ENCODE results near the gene MTNR1A. TPM values are rescaled to one million over a fixed set of nuclear protein-coding genes. Genes with fewer than 3 reads are reported as not detected.

MTNR1A gene
- not detected for polyA plus RNA-seq (ENCODE audit: insufficient read length)

DNA sequence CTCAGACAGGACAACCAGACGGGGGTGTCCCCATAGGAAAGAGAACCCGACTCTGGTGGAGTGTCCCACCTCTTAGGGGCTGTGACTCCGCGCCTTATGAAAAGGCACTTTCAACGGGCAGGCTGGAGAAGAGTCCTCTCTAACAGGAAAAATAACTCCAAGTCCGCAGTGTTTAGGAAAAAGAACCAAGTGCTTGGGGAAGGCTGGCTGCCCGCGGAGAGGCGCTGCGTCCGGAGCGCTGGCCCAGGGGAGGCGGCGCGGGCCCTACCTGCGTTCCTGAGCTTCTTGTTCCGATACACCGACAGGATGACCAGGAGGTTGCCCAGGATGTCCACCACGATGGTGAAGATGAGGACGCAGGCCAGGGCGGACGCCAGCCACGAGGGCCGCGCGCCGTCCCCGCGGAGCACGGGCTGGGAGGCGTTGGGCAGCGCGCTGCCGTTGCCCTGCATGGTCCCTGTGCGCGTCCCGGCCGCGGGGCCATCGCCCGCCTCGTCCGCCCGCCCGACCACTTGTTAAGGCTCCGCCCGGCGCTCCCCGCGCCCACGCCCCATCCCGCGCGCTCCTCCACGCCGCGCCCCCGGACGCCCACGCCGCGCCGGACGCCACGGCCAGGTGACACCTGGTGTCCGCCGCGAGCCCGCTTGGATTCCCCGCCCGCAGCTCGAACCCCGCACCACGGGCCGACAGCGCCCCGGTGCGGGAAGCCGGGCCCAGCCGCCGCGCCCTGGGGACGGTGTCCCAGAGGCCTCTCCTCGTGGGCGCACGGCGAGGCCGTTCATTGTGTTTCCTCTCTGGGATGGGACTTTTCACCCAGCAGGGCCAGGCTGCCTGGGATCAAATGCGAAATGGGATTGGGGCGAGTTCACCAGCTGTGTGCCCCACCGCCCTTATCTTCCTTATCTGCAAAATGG lies at the start of gene MTNR1A:
Gene MTNR1A, minus strand, starts transcription at position 654 of the 914 bp plus-strand sequence. Its CDS starts 202 bp downstream, at position 452.
- no peak for DNase-seq (ENCODE audit: low read depth)

DNA sequence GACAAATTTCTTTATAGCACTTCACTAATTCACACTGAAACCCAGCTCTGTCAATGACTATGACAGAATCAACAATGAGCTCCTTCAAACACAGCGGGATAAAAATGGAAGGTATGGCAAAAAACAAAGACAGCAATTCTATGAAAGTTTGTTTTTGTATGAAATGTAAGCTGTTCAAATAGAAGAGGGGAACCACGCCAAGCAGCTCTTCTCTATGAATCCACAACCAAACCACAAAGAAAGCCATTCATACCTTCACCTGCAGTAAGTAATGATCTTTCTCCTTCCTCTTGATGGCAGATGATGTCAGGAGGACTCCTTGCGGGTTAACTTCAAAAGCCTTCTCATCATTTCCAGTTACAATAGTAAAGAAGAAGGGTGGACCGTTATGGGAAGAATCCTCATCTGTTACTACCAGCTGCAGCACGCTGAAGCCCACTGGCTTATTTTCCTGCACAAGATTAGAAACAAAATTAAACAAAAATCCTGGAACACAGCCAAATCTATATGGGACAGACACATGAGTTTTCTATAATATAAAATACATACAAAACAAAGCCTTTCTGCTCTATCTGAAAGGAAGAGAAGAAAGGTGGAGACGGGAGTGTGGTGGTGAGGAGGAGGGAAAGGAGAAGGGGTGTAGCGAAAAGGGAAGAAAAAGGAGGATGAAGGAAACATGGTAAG lies 48.9 kb upstream of the MTNR1A start:
- no peak for DNase-seq (ENCODE audit: low read depth)

DNA sequence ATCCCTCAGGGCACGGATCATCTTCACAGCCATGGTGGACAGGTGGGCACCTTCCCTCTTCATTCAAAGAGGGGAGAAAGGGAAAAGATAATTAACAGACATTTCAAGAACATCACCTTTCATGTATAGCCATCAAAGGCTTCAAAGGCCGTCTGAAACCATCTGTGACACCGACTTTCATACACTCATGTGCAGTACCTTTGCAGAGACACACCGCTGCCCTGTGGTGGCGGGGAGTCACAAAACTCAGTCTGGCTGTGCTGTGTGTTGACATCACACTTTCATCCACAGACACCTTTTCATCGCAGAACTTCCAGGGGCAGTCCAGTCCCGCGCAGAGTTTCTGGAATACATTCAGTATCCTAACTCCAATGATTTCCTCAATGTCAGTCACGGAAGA lies 47.6 kb upstream of the MTNR1A start:
- DNase-seq (ENCODE audit: low read depth): no peak

DNA sequence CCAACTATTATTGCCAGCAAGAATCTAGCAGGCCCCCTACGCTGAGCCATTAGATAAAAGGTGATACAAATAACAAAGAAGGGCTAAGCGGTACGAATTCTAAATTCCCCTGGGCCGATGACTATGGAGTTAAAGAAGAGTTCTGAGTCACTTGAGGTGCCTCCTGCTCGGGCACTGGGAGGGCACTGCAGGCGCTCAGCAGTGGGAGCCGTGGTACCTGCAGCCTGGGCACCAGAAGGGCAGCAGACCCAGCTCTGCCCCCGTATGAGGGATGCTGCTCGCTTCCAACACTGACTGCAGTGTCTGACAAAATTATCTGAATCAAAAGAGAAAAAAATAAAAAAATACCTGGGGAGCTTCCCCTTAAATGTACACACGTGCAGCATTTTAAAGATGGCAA lies 44.1 kb upstream of the MTNR1A start:
- no peak for DNase-seq (ENCODE audit: low read depth)

DNA sequence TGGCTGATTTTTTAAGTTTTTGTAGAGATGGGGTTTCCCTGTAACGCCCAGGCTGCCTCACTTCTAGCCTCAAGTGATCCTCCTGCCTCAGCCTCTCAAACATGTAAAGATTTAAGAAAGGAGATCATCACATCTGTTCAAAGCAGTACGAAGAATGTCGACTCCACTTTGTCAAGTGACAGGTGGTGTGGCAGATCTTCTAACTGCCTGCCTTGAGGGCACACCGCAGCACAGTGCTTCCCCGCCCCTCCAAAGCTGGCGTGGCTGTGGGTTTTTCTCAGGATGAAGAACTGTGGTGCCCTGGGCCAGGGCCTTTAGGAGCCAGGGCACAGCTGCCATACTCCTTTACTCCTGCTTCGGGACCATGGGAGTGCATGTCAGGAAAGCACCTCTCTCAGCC lies 43.3 kb upstream of the MTNR1A start:
- DNase-seq (ENCODE audit: low read depth): no peak

DNA sequence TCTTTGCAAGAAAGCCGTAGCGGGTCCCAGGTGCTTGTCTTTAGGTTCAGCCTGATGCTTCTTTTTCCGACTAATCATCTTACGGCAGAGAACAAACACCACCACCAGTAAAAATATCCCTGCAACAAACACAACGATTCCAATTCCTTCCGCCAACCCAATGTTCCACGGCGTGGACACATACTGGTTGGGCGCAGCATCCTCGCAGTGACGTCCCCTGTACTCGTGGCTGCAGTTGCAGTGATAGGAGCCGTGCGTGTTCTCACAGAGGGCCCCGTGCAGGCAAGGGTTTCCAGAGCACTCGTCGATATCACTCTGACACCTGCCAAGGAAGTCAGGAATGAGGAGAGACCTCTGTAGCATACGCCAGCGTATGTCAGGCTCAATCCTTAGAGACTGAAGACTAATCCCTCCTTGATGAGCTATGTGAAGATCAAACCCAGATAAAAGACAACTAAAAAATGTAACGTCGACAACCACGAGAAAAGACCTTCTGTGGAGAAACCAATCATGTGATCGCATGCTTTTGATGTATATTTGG lies 41.6 kb upstream of the MTNR1A start:
- DNase-seq (ENCODE audit: low read depth): no peak

DNA sequence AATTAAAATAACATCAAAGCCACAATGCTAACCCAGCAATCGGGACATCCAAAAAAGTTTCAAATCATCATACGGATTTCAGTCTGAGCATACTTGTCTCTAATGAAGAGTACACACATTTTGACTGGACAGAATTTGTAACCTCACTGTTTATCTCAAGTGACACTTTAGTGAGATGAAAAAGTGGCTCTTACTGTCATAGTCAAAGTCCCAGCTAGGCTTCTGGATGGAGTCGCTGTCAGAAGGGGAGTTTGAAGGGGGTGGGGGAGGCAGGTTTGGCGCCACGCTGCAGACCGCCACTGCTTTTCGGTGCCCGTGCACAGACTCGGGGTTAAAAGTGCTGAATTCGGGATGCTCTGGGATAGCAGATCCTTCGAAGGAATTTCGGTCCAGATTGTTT lies 41.0 kb upstream of the MTNR1A start:
- no peak for DNase-seq (ENCODE audit: low read depth)

DNA sequence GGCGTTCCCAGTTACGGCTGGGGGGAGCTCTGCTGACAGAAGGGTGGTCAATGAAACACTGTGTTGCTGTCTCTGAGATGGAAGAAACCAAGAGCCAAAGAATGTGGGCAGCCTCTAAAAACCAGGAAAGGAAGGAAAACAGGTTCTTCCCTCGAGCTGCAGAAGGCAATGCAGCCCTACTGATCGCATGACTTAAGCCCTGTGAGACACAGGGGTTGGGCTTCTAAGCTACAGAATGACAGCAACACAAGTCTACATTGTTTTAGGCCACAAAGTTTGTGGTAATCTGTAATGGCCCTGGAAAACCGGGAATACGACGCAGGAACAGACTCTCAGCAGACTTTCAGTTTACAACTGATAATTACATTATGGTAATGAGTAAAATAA lies 38.2 kb upstream of the MTNR1A start:
- DNase-seq (ENCODE audit: low read depth): no peak

DNA sequence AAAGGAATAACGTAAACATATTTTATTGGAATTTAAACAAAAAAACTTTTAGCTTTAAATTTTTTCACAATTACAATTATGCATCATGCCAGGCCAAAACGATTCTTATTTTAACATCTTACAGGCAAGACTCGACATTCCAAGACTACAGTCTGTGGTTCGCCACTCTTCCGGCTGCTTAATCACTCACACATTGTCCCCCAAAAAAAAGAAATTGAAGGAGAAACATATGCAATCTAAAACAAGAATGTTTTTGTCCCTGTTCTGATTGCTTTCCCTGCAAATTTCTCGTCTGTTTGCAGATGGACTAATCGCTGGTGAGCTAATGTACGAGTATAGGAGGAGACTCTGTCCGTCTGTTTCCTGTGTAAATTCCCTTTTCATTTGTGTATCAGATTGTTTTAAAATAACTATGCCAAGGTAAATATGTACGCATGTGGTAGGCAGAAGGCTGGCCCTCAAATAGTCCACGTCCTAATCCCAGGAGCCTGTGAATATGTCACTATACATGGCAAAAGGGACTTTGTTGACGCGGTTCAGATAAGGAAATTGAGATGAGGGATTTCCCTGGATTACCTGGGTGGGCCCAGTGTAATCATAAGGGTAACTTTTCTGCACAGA lies 37.7 kb upstream of the MTNR1A start:
- no peak for DNase-seq (ENCODE audit: low read depth)

DNA sequence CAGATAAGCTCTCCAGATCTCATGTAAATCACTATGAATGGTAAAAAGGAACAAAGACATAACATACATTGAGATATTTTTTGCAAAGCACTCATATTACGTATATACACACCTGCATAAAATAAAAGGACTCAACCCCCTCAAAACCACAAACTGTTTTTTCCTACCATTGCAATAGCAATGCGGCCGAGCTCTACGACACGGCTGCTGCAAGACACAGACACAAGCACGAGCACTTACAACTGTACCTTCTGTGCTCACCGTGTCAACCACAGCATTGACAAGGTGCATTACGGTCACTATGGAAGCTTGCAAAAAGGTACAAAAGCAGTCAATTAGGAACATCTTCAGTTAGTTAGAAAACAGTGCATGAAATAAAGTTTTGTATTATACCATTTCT lies 37.1 kb upstream of the MTNR1A start:
- DNase-seq (ENCODE audit: low read depth): no peak

DNA sequence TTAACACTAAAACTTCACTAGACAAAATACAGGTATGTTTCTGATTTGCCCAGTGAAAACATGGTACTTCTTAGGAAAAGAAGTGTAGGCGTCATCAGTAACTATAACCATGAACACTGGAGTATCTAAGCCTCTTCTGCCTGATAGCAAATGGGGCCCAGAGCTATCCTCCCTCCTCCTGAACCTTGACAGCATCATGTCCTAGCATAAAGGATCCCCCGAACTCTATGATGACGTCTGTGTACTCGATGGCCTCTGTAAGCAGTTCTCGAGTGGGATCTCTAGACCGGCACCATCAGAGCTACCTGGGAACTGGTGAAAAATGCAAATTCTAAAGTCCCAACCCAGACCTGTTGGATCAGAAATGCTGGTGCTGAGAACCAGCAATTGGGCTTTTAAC lies 36.3 kb upstream of the MTNR1A start:
- no peak for DNase-seq (ENCODE audit: low read depth)

DNA sequence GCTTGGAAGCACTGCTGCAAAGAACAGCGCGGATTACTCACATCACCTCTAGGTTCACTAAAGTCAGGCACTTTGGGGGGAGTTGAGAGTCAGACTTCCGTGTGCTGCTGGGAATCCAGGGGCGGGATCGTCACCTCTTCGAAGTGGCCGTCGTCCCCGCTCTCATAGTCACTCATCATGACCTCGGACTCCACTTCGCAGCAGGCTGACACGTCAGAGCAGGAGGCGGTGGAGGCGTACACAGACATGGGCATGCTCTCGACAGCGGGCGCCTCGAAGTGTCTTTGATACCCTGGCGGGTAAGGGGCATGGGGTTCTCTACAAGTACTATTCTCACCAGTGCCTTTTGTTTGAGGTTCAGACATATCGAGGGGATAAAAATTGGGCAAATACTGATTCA lies 33.1 kb upstream of the MTNR1A start:
- no peak for DNase-seq (ENCODE audit: low read depth)

DNA sequence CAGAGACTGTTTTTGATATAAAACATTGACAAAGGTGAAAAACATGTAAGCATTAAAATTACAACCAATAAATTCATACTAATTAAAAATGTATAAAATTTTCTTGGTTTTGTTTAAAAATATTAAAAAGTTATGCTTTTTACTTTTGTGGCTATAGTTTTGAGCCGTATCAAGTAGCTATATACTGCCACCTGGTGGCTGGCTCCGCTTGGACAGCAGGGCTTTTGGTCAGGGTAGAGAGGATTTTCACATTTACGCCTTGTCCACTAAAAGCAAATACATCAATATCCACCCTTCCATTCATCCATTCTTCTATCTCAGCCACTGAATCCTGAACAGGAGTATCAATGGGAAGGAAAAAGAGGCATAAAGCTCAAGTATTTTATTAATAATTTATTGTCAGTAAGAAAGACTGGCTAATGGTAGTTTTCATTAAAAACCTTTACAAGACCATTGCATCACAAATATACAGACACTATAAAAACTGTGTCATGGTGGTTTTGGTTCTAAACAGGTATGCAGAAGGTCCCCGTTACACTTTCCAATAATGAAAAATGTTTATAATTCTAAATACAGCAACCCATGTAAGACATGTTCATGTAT lies 32.1 kb upstream of the MTNR1A start:
- DNase-seq (ENCODE audit: low read depth): peak; percentile 24

DNA sequence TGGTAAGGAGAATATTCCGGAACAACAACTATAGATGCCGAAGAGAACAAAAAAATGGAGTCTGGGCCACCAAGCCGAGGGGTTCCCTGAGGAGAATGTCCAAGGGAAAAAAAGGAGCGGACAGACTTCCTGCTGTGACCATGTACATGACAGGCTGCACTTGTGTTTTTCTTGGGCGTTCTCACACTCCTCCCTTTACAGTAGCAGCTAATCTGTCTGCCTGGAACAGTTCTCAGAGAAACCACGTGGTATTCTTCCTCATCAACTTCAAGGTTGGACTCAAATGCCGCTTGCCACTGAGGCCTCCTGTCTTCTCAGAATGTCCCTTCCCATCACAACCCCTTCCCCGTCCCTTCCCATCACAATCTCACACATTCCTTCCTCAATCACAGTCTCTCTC lies 30.8 kb upstream of the MTNR1A start:
- no peak for DNase-seq (ENCODE audit: low read depth)

DNA sequence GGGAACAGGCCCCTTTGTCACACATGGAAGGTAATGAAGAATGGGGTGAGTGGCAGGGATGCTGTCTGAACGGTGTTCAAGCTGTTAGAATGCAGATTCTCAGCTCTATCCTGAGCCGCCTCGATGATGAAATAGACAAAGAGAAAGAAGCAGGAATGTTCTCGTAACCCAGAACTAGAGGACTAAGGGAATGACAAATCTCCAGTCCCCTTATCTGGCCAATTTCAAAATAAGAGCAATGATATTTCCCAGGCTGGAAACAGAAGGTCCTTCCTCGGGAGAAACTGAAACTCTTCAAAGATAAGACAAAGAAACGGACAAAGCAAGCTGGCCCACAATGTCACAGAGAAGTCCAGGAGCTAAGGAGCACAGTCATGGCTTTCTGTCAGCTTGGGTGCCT lies 29.5 kb upstream of the MTNR1A start:
- no peak for DNase-seq (ENCODE audit: low read depth)

DNA sequence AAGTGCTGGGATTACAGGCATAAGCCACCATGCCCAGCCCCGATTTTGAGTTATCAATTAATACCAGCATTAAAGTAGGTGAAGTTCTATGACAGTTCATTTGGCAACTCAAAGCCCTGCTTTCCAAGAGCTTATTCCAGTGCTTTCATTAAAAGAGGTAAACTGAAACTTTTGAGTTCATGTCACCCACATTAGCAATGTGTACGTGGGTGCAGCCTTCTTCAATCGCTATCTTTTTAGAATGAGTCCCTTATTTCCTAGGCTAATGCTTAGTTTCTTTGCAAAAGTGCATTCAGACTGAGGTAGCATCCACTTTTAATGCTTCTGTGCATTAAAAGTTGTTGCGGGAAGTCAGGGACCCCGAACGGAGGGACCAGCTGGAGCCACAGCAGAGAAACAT lies 26.1 kb upstream of the MTNR1A start:
- no peak for DNase-seq (ENCODE audit: low read depth)

DNA sequence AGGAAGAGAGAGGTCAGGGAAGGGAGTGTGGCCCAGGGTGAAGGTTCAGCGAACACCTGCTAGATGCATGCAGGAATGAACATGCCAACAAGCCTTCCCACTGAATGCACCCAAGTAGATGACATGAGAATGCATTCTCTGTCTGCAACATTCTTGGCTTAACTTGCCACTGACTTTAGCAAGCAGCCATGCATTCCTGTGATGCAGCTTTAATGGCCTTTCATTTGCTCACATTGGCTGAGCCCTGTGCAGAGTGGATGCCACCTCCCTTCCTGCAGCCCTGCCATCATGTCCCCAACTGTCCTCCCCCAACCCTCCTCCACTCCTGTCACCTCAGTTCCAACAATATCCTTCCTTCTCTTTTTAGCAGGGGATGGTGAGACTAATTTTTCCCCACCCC lies 25.3 kb upstream of the MTNR1A start:
- no peak for DNase-seq (ENCODE audit: low read depth)

DNA sequence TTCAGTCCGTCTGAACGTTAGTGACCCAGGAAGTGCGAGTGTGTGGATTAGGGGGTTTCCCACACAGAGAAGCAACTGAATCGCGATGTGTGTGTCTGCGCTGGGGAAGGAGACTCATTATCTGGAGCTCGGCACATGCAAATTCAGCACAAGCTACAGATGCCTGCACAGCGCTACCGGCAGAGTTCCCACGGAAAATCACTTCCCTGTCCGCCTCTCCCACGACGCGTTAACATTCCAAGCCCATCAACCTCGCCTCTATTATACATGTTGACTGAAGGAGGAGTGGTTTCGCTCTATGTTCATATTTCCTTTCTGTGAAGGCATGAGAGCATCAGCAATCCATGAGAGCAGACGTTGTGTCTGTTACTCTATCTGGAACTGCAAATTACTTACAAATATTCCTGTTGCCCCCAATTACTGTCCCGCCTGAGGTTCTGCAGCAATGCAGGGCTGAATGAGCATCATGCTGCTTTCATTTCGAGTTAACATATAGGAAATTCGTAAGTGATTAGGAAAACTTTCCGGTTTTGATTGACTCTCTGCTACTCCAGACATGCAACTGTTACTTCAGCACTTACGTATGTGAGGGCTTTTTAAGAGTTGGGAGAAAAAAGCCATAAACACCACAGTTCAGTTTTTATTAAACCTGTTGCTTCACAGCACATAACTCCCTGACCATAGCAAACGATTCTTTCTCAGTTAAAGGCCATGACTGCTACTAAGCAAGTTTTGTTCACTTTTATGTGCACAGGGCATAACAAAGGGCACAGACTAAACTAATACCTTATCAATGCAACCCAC lies 15.0 kb upstream of the MTNR1A start:
- DNase-seq (ENCODE audit: low read depth): no peak

DNA sequence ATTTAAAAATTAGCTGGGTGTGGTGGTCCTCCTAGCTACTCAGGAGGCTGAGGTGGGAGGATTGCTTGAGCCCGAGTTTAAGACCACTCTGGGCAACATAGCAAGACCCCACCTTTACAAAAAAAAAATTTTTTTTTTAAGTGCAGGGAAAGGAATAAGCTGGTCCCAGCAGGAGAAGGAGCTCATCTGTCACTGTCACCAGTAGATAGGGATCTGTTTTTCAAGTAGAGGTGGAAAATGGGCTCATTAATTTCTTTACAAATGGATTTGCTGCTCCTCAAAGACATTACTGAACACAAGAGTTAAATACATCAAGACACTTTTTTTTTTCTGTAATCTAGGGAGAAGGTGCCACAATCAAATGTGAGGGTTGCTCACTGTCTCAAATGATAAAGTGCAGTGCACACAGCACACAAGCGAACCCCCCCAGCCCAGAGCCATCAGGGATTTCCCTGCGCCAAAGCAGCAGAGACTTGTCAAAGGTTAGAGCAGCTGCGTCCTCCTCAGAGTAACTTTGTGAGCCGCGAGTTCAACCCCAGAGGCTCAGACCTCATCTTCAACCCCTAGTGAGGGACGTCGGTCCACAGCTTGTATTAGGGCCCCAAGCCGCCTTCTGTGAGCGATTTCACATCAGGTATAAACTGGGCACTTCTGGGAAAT lies 14.3 kb upstream of the MTNR1A start:
- DNase-seq (ENCODE audit: low read depth): no peak

DNA sequence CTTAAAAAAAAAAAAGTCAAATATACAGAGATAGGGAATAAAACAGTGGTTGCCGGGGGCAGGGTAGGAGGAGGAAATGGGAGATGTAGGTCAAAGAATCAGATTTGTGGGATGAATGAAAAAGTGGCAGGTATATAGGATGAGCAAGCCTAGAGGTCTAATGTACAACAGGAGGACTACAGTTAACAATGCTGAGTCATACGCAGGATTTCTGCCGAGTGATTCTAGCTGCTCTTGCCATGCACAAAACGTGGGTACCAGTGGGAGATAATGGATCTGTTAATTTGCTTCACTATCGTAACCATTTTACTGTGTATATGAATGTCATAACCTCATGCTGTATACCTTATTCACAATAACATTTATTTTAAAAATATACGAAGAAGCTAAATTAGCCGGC lies 10.7 kb upstream of the MTNR1A start:
- DNase-seq (ENCODE audit: low read depth): no peak

DNA sequence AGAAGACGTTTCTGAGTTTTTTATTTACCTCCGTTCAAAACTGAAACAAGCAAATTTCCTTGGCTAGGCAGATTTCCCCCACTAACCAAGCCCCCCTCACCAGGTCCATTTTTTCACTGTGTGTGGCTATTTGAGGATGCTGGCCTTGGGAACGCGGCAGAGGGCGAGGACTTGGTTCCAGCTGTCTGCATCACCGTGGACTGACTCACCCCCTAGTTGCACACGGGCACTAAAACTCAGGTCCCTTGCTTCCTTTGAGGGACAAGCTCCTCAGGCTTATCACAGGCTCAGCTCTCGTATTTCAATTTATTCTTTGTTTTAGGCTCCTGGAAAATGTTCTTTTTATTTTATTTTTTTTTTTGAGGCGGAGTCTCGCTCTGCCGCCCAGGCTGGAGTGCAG lies 8.4 kb upstream of the MTNR1A start:
- DNase-seq (ENCODE audit: low read depth): no peak
